Glomerular visceral epithelial cell (primary cell): ENCODE results near the gene SMARCAL1.

Experiments
- DNase-seq: peaks from one replicate; pipeline ENCODE4 v3.0.0-alpha.2; 2016; ENCODE audit errors: extremely low spot score

SMARCAL1 gene

GRCh38 chr2:216477283-216478035, 65.2 kb downstream of the SMARCAL1 start:
- no peak for DNase-seq

GRCh38 chr2:216478151-216478550, 65.9 kb downstream of the SMARCAL1 start:
- DNase-seq: peak; percentile 64

GRCh38 chr2:216478791-216479190, 66.5 kb downstream of the SMARCAL1 start:
- no peak for DNase-seq

- no peak for DNase-seq
Observed at GRCh38 chr2:216480221-216480620, 67.9 kb downstream of the SMARCAL1 start.

GRCh38 chr2:216482640-216483039, 70.4 kb downstream of the SMARCAL1 start:
- DNase-seq: no peak

- no peak for DNase-seq
Observed at GRCh38 chr2:216485237-216485636, 73.0 kb downstream of the SMARCAL1 start.

GRCh38 chr2:216485745-216486144, 73.5 kb downstream of the SMARCAL1 start:
- DNase-seq: no peak

- DNase-seq: no peak
Observed at GRCh38 chr2:216486271-216486670, 74.0 kb downstream of the SMARCAL1 start.

- DNase-seq: no peak
Observed at GRCh38 chr2:216486708-216487107, 74.4 kb downstream of the SMARCAL1 start.

GRCh38 chr2:216490061-216490460, 77.8 kb downstream of the SMARCAL1 start:
- peak; percentile 29 for DNase-seq

- no peak for DNase-seq
Observed at GRCh38 chr2:216491793-216492596, 79.7 kb downstream of the SMARCAL1 start.

- peak; percentile 90 for DNase-seq
Observed at GRCh38 chr2:216492597-216493333, 80.5 kb downstream of the SMARCAL1 start.

- DNase-seq: no peak
Observed at GRCh38 chr2:216493334-216493685, 81.0 kb downstream of the SMARCAL1 start.

GRCh38 chr2:216495656-216496055, 83.4 kb downstream of the SMARCAL1 start:
- DNase-seq: peak; percentile 37

- DNase-seq: no peak
Observed at GRCh38 chr2:216497382-216498069, 85.2 kb downstream of the SMARCAL1 start.

GRCh38 chr2:216498070-216498378, 85.7 kb downstream of the SMARCAL1 start:
- DNase-seq: no peak

- peak; percentile 97 for DNase-seq
Observed at GRCh38 chr2:216498379-216499352, 86.4 kb downstream of the SMARCAL1 start, which contains the start of gene RPL37A. RPL37A (plus strand) TSS chr2:216498844; CDS start chr2:216498875, 31 bp downstream.

- DNase-seq: no peak
Observed at GRCh38 chr2:216499641-216500218, 87.4 kb downstream of the SMARCAL1 start.

- no peak for DNase-seq
Observed at GRCh38 chr2:216500572-216500971, 88.3 kb downstream of the SMARCAL1 start.

- no peak for DNase-seq
Observed at GRCh38 chr2:216501854-216502253, 89.6 kb downstream of the SMARCAL1 start.
